Non-pigmented ciliary epithelial cell (primary cell): ENCODE measurements around the gene PRM2.

Experiments used
- DNase-seq: peaks from one replicate; pipeline ENCODE4 v3.0.0-alpha.2; 2010; ENCODE audit warnings: low read depth

The PRM2 gene

DNA sequence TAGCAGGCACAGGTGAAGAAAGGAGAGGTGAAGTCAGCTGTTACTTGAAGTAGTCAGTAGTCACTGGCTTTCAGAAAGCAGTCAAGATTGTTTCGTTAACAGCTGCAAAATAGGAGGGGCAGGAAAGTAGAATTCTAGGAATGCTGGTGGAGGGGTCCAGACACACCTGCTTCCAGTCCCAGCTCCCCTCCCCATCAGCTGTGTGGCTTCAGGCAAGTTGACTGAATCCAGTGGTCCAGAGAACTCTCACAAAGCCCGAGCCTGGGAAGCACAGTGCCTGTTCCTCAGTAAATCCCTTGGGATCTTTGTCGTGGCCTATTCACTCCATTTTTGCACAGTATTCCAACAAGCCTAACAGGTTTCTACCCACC, 15.7 kb downstream of the PRM2 start:
- no peak for DNase-seq

GRCh38 chr16:11259655-11260595, 16.4 kb downstream of the PRM2 start:
- DNase-seq, result no peak

- no peak for DNase-seq
These were observed 17.5 kb downstream of the PRM2 start for GRCh38 chr16:11258553-11259492.

DNA sequence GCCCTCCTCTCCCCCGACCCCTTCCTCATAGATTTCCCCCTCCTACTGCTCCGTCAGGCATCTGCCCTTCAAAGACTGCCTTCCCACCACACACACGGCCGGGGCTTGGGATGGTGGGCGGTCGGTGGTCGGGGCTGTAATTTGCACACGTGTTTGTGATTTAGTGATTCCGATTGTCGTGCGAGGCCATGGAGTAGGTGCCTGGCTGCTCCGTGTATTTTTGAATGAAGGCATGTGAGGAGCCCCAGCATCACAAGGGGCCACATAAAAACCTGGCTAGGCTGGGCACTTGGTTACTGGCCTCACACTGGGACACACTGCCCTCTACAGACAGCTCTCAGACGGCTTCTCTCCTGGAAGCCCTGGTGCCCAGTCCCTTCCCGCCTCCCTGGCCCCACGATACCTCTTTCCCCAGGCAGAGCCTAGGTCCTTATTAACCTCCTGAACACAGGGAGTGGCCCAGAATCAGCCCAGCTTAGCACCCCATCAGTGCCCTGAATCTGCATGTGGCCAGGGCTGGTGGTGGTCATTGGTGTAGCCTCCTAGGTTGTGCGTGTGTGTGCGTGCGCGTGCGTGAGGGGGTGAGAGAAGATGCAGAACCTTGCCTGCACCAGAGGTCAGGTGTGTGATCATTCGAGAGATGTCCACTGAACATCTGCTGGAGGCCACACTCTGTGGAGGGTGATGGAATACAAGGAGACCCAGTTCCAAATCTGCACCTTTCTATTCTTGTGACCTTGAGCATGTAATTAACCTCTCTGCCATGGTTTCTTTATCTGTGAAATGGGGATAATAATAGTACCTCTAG, 18.9 kb downstream of the PRM2 start:
- peak; percentile 50 for DNase-seq

DNA sequence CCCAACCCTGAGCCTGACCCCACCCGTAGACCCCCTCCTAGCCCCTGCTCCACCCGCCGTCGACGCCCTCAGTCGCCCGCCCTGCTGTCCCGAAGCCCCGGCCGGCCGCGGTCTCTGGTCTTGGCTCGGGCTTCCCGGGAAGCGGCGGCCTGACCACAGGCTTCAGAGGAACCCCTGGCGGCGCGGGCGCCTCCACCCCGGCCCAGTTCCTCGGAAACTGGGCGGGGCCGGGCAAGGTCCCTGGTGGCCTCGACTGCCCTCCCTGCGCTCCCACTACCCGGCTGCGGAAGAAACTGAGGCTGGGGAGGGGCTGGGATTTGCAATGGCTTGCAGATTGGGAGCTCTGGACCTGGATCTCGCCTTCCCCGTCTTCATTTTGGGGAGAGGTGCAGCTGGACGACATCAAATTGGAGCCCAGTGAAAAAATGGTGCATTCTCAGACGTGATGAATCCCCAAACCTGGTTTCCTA, 19.6 kb downstream of the PRM2 start:
- DNase-seq, result no peak

GRCh38 chr16:11255737-11256660, 20.3 kb downstream of the PRM2 start, which contains the start of gene SOCS1:
Gene SOCS1, minus strand, starts transcription at chr16:11256204. Its CDS starts 726 bp downstream, at chr16:11255478.
- DNase-seq, result peak; percentile 31

DNA sequence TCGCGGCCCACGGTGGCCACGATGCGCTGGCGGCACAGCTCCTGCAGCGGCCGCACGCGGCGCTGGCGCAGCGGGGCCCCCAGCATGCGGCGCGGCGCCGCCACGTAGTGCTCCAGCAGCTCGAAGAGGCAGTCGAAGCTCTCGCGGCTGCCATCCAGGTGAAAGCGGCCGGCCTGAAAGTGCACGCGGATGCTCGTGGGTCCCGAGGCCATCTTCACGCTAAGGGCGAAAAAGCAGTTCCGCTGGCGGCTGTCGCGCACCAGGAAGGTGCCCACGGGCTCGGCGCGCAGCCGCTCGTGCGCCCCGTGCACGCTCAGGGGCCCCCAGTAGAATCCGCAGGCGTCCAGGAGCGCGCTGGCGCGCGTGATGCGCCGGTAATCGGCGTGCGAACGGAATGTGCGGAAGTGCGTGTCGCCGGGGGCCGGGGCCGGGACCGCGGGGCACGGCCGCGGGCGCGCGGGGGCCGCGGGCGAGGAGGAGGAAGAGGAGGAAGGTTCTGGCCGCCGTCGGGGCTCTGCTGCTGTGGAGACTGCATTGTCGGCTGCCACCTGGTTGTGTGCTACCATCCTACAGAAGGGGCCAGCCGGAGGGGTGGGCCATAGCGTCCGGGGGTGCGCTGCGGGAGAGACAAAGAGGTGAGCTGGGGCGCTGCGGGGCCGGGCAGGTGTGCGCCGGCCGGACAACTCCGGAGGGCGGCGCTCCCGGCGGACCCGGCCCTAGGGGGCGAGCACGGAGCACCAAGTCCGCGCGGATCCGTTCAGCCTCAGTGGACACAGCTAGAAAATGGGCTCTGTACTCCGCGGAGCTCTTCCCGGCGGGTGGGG, 21.2 kb downstream of the PRM2 start:
- no peak for DNase-seq

DNA sequence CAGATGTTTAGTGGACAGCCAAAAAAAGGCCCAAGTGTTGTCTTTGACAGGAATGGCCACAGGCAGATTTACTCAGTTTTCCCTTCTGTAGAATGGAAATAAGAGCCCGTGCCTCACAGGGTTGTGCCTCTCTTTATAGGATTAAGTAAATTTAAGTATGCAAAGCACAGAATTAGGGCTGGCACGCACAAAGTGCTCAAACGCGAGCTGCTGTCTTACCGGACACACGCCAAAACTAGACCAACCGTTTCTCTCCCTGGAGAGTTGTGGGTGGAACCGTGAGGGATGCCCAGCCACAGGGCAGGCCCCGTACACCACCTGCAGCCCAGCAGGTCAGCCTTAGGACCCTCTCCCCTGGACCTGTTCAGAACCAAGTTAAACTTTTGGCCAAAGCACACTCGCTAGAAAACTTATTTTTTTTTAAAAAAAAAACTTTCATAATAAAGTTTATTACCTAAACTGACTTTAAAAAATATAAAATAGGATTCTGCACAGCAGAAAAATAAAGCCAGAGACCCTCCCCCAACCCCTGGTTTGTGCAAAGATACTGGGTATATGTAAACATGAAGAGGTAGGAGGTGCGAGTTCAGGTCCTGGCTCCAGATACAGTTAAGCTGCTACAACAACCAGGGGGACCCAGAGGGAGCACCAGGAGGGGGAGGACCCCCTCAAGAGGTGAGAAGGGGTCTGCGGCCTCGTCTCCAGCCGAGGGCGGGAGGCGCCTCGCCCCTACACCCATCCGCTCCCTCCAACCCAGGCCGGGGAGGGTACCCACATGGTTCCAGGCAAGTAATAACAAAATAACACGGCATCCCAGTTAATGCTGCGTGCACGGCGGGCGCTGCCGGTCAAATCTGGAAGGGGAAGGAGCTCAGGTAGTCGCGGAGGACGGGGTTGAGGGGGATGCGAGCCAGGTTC, 22.0 kb downstream of the PRM2 start:
- DNase-seq, result no peak

- DNase-seq, result no peak
These were observed 23.0 kb downstream of the PRM2 start for GRCh38 chr16:11253009-11253994.

GRCh38 chr16:11252482-11252931, 23.8 kb downstream of the PRM2 start:
- no peak for DNase-seq

DNA sequence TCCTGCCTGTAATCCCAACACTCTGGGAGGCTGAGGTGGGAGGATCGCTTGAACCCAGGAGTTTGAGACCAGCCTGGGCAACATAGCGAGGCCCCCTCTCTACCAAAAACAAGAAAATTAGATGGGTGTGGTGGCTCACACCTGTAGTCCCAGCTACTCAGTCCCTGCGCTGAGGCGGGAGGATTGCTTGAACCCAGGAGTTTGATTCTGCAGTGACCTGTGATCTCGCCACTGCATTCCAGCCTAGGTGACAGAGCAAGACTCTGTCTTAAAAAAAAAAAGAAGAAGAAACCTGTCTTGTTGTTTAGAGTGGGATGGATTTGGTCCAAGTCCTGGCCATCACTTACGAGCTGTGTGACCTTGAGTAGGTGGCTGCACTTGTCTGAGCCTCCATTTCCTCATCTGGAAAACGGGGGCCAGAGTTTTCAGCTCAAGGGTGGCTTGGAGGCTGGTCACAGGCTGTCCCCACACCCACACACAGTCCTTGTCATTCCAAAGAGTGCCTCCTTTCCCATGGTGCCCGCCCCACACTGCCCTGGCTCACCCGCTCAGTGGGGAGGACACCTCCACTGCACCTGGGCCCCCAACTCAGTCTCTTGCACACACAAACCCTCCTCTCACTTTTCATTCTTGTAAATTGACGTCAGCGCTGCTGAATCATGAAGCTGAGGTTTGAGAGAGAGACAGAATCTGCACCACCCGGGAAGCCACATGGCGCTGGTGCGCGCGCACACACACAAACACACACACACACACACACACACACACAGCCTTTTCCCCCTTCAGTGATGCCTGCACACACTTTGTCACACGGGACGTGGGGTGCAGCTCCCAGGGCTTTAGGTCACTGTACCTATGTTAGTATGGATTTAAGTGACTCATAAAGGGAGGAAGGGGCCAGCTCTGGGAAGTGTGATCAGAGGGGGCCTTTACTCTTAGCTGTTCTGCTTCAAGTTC, 24.5 kb downstream of the PRM2 start:
- DNase-seq, result peak; percentile 55

- no peak for DNase-seq
These were observed 25.3 kb downstream of the PRM2 start for GRCh38 chr16:11250786-11251524.

GRCh38 chr16:11250091-11250785, 26.0 kb downstream of the PRM2 start:
- no peak for DNase-seq

- no peak for DNase-seq
These were observed 26.8 kb downstream of the PRM2 start for GRCh38 chr16:11249233-11250061.
